Neural progenitor cell (in vitro differentiated cells): ENCODE data around the gene KRT78.

Experiments used
- CTCF ChIP-seq: fragments of 200-600 bp; sonication (generic); IDR thresholded peaks from 2 replicates; pipeline ENCODE4 v1.5.1; 2017; ENCODE audit warnings: antibody characterized with exemption, mild to moderate bottlenecking
- EZH2 ChIP-seq: fragments of 200-600 bp; sonication (generic); IDR thresholded peaks from 2 replicates; pipeline ENCODE4 v1.6.1; 2017; ENCODE audit warnings: antibody characterized with exemption, mild to moderate bottlenecking, moderate library complexity

GRCh38 chr12:52806169-52806811, 42.5 kb downstream of the KRT78 start:
- TF ChIP-seq CTCF (no peak), EZH2 (no peak)
